OCI-LY7 (cell line): Measurements from ENCODE around the gene NCAM1. TPM values are rescaled to one million over a fixed set of nuclear protein-coding genes. Genes with fewer than 3 reads are reported as not detected.

Experiments used
- BruUV-seq: library from RNA; stranded (reverse); fragments of 400-500 nt; replicated peaks from 2 replicates; lab custom pipeline; 2021; lab: Mats Ljungman, UMichigan
- CTCF ChIA-PET: fragments of 300-600 bp; sonication (Branson Sonifier 250); formaldehyde crosslinking; loops from one replicate; lab custom pipeline; 2022; ENCODE audit warnings: antibody characterized with exemption; ENCODE audit not compliant: unreplicated experiment; lab: Charles Lee
- POLR2A ChIA-PET: fragments of 300-600 bp; sonication (Branson Sonifier 250); formaldehyde crosslinking; loops from one replicate; lab custom pipeline; 2022; ENCODE audit warnings: antibody characterized with exemption; lab: Charles Lee
- DNase-seq: peaks from one replicate; pipeline ENCODE4 v3.0.0-alpha.2; 2015; ENCODE audit warnings: low spot score
- H2AFZ ChIP-seq: fragments of 200-600 bp; sonication (generic), shearing (Covaris generic); 2 replicates; pipeline ENCODE4 v1.6.1; 2014; ENCODE audit warnings: mild to moderate bottlenecking, antibody characterized with exemption, low read length, moderate library complexity
- H3K27ac ChIP-seq: fragments of 200-600 bp; sonication (generic); 2 replicates; pipeline ENCODE4 v1.5.1; 2014; ENCODE audit warnings: mixed run types, low read depth, mild to moderate bottlenecking, moderate library complexity, low read length, inconsistent platforms; ENCODE audit not compliant: poor library complexity, severe bottlenecking
- H3K36me3 ChIP-seq: fragments of 200-600 bp; sonication (generic); 2 replicates; pipeline ENCODE4 v1.6.1; 2014; ENCODE audit warnings: mild to moderate bottlenecking, antibody characterized with exemption, low read length, moderate library complexity, mixed read lengths; ENCODE audit not compliant: insufficient read depth
- H3K4me1 ChIP-seq: fragments of 200-600 bp; sonication (generic); 2 replicates; pipeline ENCODE4 v1.5.1; 2014; ENCODE audit warnings: mild to moderate bottlenecking, low read length; ENCODE audit not compliant: insufficient read depth, poor library complexity, severe bottlenecking
- H3K4me2 ChIP-seq: fragments of 200-600 bp; sonication (generic); 2 replicates; pipeline ENCODE4 v1.6.1; 2014; ENCODE audit warnings: mild to moderate bottlenecking, low read length
- H3K4me3 ChIP-seq: fragments of 200-600 bp; sonication (generic); 2 replicates; pipeline ENCODE4 v1.5.1; 2014; ENCODE audit warnings: mild to moderate bottlenecking, low read depth, low read length; ENCODE audit not compliant: poor library complexity, severe bottlenecking
- H3K79me2 ChIP-seq: fragments of 200-600 bp; sonication (generic); 2 replicates; pipeline ENCODE4 v1.6.1; 2016; ENCODE audit warnings: low read depth, mild to moderate bottlenecking, low read length, moderate library complexity, mixed read lengths; ENCODE audit not compliant: insufficient read depth
- H3K9me2 ChIP-seq: fragments of 200-600 bp; sonication (generic); 2 replicates; pipeline ENCODE4 v1.6.1; 2016; ENCODE audit warnings: mild to moderate bottlenecking, low read length, mixed read lengths; ENCODE audit not compliant: insufficient read depth
- H3K9me3 ChIP-seq: fragments of 200-600 bp; sonication (generic); 2 replicates; pipeline ENCODE4 v1.6.1; 2014; ENCODE audit warnings: mild to moderate bottlenecking, mixed run types, low read length, mixed read lengths
- H4K20me1 ChIP-seq: fragments of 200-600 bp; sonication (generic); 2 replicates; pipeline ENCODE4 v1.6.1; 2014; ENCODE audit warnings: mild to moderate bottlenecking, antibody characterized with exemption, low read length, moderate library complexity, mixed read lengths; ENCODE audit not compliant: insufficient read depth
- CTCF ChIP-seq: fragments of 200-600 bp; sonication (generic); conservative IDR thresholded peaks from 2 replicates; pipeline ENCODE4 v1.5.1; 2014; ENCODE audit warnings: mild to moderate bottlenecking, antibody characterized with exemption, low read length, moderate library complexity, mixed read lengths
- EZH2phosphoT487 ChIP-seq: fragments of 200-600 bp; sonication (generic); IDR thresholded peaks from 2 replicates; pipeline ENCODE4 v1.6.1; 2018; ENCODE audit warnings: low read depth, borderline replicate concordance, mild to moderate bottlenecking, mixed run types, antibody characterized with exemption, low read length, moderate library complexity, mixed read lengths
- intact Hi-C: fragments of 100-400 bp; cut with micrococcal nuclease; formaldehyde crosslinking; loops from one replicate; pipeline ENCODE4 v1.10.0; 2022; ENCODE audit not compliant: unreplicated experiment
- total RNA-seq, 2 experiments: library from RNA; depleted of rRNA in 1 of 2; stranded (reverse); fragments of >200 nt in 1 of 2; shearing (Covaris generic) in 1 of 2; gene quantifications; 2 replicates each; pipeline ENCODE4 v1.2.3, GENCODE V29; 2014 to 2022

NCAM1 gene
- total RNA-seq, 2 experiments from 2014 or later, result not detected

- no TSS peak for BruUV-seq
- no peaks in the 10 kb centered on the region for H4K20me1 ChIP-seq
- H3K79me2 ChIP-seq, result no peaks in the 10 kb centered on the region
- H3K4me1 ChIP-seq, result no peaks in the 10 kb centered on the region
- no peaks in the 10 kb centered on the region for H3K9me2 ChIP-seq
- DNase-seq, result no peak
- H3K27ac ChIP-seq, result no peak overlapping the region
- H3K36me3 ChIP-seq, result no peaks in the 10 kb centered on the region
- ChIA-PET CTCF (no interaction called here), POLR2A (no interaction called here)
- H3K4me2 ChIP-seq, result no peak overlapping the region
- intact Hi-C loops, result no loop called here
- H3K9me3 ChIP-seq, result no peaks in the 10 kb centered on the region
- H3K4me3 ChIP-seq, result no peak overlapping the region
- H2AFZ ChIP-seq, result no peak overlapping the region
- no peak for TF ChIP-seq CTCF
- TF ChIP-seq EZH2phosphoT487, result no peak
Measured at GRCh38 chr11:113173126-113173525, 211.9 kb downstream of the NCAM1 start.

- BruUV-seq, result no TSS peak
- no peak overlapping the region for H3K27ac ChIP-seq
- H3K4me2 ChIP-seq, result no peak overlapping the region
- ChIA-PET CTCF (no interaction called here), POLR2A (no interaction called here)
- no peaks in the 10 kb centered on the region for H4K20me1 ChIP-seq
- TF ChIP-seq EZH2phosphoT487 (no peak), CTCF (no peak)
- no peaks in the 10 kb centered on the region for H3K9me3 ChIP-seq
- no peaks in the 10 kb centered on the region for H3K79me2 ChIP-seq
- H3K9me2 ChIP-seq, result no peaks in the 10 kb centered on the region
- H2AFZ ChIP-seq, result no peak overlapping the region
- intact Hi-C loops, result no loop called here
- no peak overlapping the region for H3K4me3 ChIP-seq
- no peaks in the 10 kb centered on the region for H3K4me1 ChIP-seq
- no peak for DNase-seq
- H3K36me3 ChIP-seq, result no peaks in the 10 kb centered on the region
Measured at GRCh38 chr11:113174882-113175281, 213.7 kb downstream of the NCAM1 start.

GRCh38 chr11:113176599-113177360 lies 215.6 kb downstream of the NCAM1 start:
- no peak for TF ChIP-seq CTCF
- no peak for TF ChIP-seq EZH2phosphoT487
- H3K27ac ChIP-seq, result no peak overlapping the region
- no peaks in the 10 kb centered on the region for H4K20me1 ChIP-seq
- POLR2A ChIA-PET, result interaction anchor here (1.0 kb wide), 1 partner anchor 25 kb away, joined by 4 read pairs; no protein-coding TSS in a partner anchor
- no peak for DNase-seq
- CTCF ChIA-PET, result no interaction called here
- H3K4me2 ChIP-seq, result no peak overlapping the region
- BruUV-seq, result no TSS peak
- no peaks in the 10 kb centered on the region for H3K79me2 ChIP-seq
- H3K9me2 ChIP-seq, result no peaks in the 10 kb centered on the region
- H3K36me3 ChIP-seq, result no peaks in the 10 kb centered on the region
- H3K4me1 ChIP-seq, result no peaks in the 10 kb centered on the region
- intact Hi-C loops, result no loop called here
- H3K4me3 ChIP-seq, result no peak overlapping the region
- H3K9me3 ChIP-seq, result no peaks in the 10 kb centered on the region
- H2AFZ ChIP-seq, result no peak overlapping the region
